Ectodermal cell (in vitro differentiated cells): ENCODE data around the gene SEC31B.

Experiments
- H3K27ac ChIP-seq: 2 replicates; pipeline ENCODE4 v1.7.0; 2013; ENCODE audit warnings: mild to moderate bottlenecking, low read depth, low read length; ENCODE audit not compliant: insufficient read depth, poor library complexity, severe bottlenecking
- H3K27me3 ChIP-seq: 2 replicates; pipeline ENCODE4 v1.7.0; 2013; ENCODE audit warnings: mild to moderate bottlenecking, low read length; ENCODE audit not compliant: insufficient read depth, control insufficient read depth, poor library complexity, severe bottlenecking
- H3K36me3 ChIP-seq: one replicate; pipeline ENCODE4 v1.7.0; 2013; ENCODE audit warnings: low read length; ENCODE audit not compliant: control insufficient read depth, insufficient read depth
- H3K4me1 ChIP-seq: one replicate; pipeline ENCODE4 v1.7.0; 2013; ENCODE audit warnings: low read length; ENCODE audit not compliant: control insufficient read depth, insufficient read depth
- H3K4me3 ChIP-seq: 2 replicates; pipeline ENCODE4 v1.7.0; 2013; ENCODE audit warnings: low read depth, low read length, control low read depth; ENCODE audit not compliant: insufficient read depth
- H3K9me3 ChIP-seq: 2 replicates; pipeline ENCODE4 v1.7.0; 2013; ENCODE audit warnings: mild to moderate bottlenecking, low read length, moderate library complexity; ENCODE audit not compliant: control insufficient read depth
- WGBS, 2 experiments: methylation state at CpG; one replicate each; pipeline ENCODE4 v1.1.7; 2013; ENCODE audit warnings: missing lambda C conversion rate in 2 of 2; 5-methylcytosine and 5-hydroxymethylcytosine counted together

The SEC31B gene

GRCh38 chr10:100528921-100529474, 9.3 kb upstream of the SEC31B start:
- Histone ChIP-seq H3K4me3 (peak overlapping the region; percentile 76), H3K4me1 (peaks cover 6% of the 10 kb centered on the region), H3K36me3 (peaks cover 25% of the 10 kb centered on the region), H3K27me3 (no peaks in the 10 kb centered on the region), H3K27ac (no peak overlapping the region), H3K9me3 (no peaks in the 10 kb centered on the region)
- 10 to 11% methylated on average over 18 of the region's 18 CpGs for WGBS, 2 experiments

- Histone ChIP-seq H3K4me3 (peak overlapping the region; percentile 76), H3K4me1 (peaks cover 6% of the 10 kb centered on the region), H3K27ac (no peak overlapping the region), H3K36me3 (peaks cover 27% of the 10 kb centered on the region), H3K9me3 (no peaks in the 10 kb centered on the region), H3K27me3 (no peaks in the 10 kb centered on the region)
- 93 to 94% methylated on average over 7 of the region's 7 CpGs for WGBS, 2 experiments
Observed at GRCh38 chr10:100528123-100528886, 8.6 kb upstream of the SEC31B start.

- WGBS, 2 experiments: 85 to 89% methylated on average over 2 of the region's 2 CpGs
- H3K27me3 ChIP-seq: peaks cover 26% of the 10 kb centered on the region
Observed at GRCh38 chr10:100524638-100525037, 5.0 kb upstream of the SEC31B start.

GRCh38 chr10:100524206-100524605, 4.5 kb upstream of the SEC31B start:
- 95 to 96% methylated on average over 6 of the region's 6 CpGs for WGBS, 2 experiments
- H3K4me1 ChIP-seq: peaks cover 6% of the 10 kb centered on the region
- peaks cover 27% of the 10 kb centered on the region for H3K36me3 ChIP-seq
- no peaks in the 10 kb centered on the region for H3K9me3 ChIP-seq
- peaks cover 31% of the 10 kb centered on the region for H3K27me3 ChIP-seq
- H3K4me3 ChIP-seq: no peak overlapping the region
- H3K27ac ChIP-seq: no peak overlapping the region

More at GRCh38 chr10:100524638-100525037, 5.0 kb upstream of the SEC31B start:
- H3K4me3 ChIP-seq: no peak overlapping the region
- peaks cover 6% of the 10 kb centered on the region for H3K4me1 ChIP-seq
- no peaks in the 10 kb centered on the region for H3K9me3 ChIP-seq
- no peak overlapping the region for H3K27ac ChIP-seq
- H3K36me3 ChIP-seq: peaks cover 27% of the 10 kb centered on the region

- 92 to 95% methylated on average over 9 of the region's 9 CpGs for WGBS, 2 experiments
- no peak overlapping the region for H3K4me3 ChIP-seq
- H3K36me3 ChIP-seq: peaks cover 27% of the 10 kb centered on the region
- peaks cover 43% of the 10 kb centered on the region for H3K27me3 ChIP-seq
- H3K4me1 ChIP-seq: no peaks in the 10 kb centered on the region
- H3K27ac ChIP-seq: no peak overlapping the region
- no peaks in the 10 kb centered on the region for H3K9me3 ChIP-seq
Observed at GRCh38 chr10:100522945-100523344, 3.3 kb upstream of the SEC31B start.

- Histone ChIP-seq H3K27me3 (peaks cover 48% of the 10 kb centered on the region), H3K4me1 (no peaks in the 10 kb centered on the region), H3K9me3 (no peaks in the 10 kb centered on the region), H3K36me3 (peaks cover 27% of the 10 kb centered on the region), H3K4me3 (no peak overlapping the region), H3K27ac (no peak overlapping the region)
- 94 to 95% methylated on average over 4 to 5 of the region's 5 CpGs for WGBS, 2 experiments
Observed at GRCh38 chr10:100522107-100522801, 2.6 kb upstream of the SEC31B start.

GRCh38 chr10:100520811-100521210, 1.1 kb upstream of the SEC31B start:
- WGBS, 2 experiments: 91 to 92% methylated on average over 3 of the region's 3 CpGs
- no peak overlapping the region for H3K4me3 ChIP-seq
- peaks cover 15% of the 10 kb centered on the region for H3K36me3 ChIP-seq
- no peaks in the 10 kb centered on the region for H3K9me3 ChIP-seq
- H3K27me3 ChIP-seq: peaks cover 48% of the 10 kb centered on the region
- H3K4me1 ChIP-seq: no peaks in the 10 kb centered on the region
- H3K27ac ChIP-seq: no peak overlapping the region

- no peaks in the 10 kb centered on the region for H3K9me3 ChIP-seq
- peaks cover under 1% of the 10 kb centered on the region for H3K36me3 ChIP-seq
- no peaks in the 10 kb centered on the region for H3K4me1 ChIP-seq
- H3K27ac ChIP-seq: no peak overlapping the region
- peaks cover 48% of the 10 kb centered on the region for H3K27me3 ChIP-seq
- no peak overlapping the region for H3K4me3 ChIP-seq
- WGBS, 2 experiments: 14 to 19% methylated on average over 7 of the region's 7 CpGs
Observed at GRCh38 chr10:100518761-100519241, 860 bp downstream of the SEC31B start.

- no peak overlapping the region for H3K27ac ChIP-seq
- H3K36me3 ChIP-seq: no peaks in the 10 kb centered on the region
- no peak overlapping the region for H3K4me3 ChIP-seq
- no peaks in the 10 kb centered on the region for H3K4me1 ChIP-seq
- peaks cover 42% of the 10 kb centered on the region for H3K27me3 ChIP-seq
- H3K9me3 ChIP-seq: no peaks in the 10 kb centered on the region
- 74 to 76% methylated on average over 2 of the region's 2 CpGs for WGBS, 2 experiments
Observed at GRCh38 chr10:100516847-100517246, 2.8 kb downstream of the SEC31B start.

- no peaks in the 10 kb centered on the region for H3K36me3 ChIP-seq
- no peaks in the 10 kb centered on the region for H3K9me3 ChIP-seq
- H3K4me1 ChIP-seq: no peaks in the 10 kb centered on the region
- no peak overlapping the region for H3K27ac ChIP-seq
- 83 to 90% methylated on average over 3 of the region's 3 CpGs for WGBS, 2 experiments
- peaks cover 31% of the 10 kb centered on the region for H3K27me3 ChIP-seq
- no peak overlapping the region for H3K4me3 ChIP-seq
Observed at GRCh38 chr10:100515612-100516011, 4.0 kb downstream of the SEC31B start.
